HepG2 (cell line): Measurements from ENCODE around the gene ALDH2. TPM values are rescaled to one million over a fixed set of nuclear protein-coding genes. Genes with fewer than 3 reads are reported as not detected.

Source experiments
- ATAD3A ChIP-seq: sonication (generic); formaldehyde crosslinking; IDR thresholded peaks from 2 replicates; pipeline ENCODE4 v1.4.0; 2020; ENCODE audit warnings: missing genetic modification reagents
- BRF2 ChIP-seq: sonication (generic); formaldehyde crosslinking; IDR thresholded peaks from 2 replicates; pipeline ENCODE4 v1.8.1; 2022; ENCODE audit warnings: mild to moderate bottlenecking, missing genetic modification reagents
- HIVEP1 ChIP-seq: sonication (generic); formaldehyde crosslinking; IDR thresholded peaks from 2 replicates; pipeline ENCODE4 v1.4.0; 2020; ENCODE audit warnings: mild to moderate bottlenecking, missing genetic modification reagents
- IRF1 ChIP-seq: sonication (generic); formaldehyde crosslinking; IDR thresholded peaks from 2 replicates; pipeline ENCODE4 v1.4.0; 2020; ENCODE audit warnings: low read depth, mild to moderate bottlenecking, missing genetic modification reagents
- NCOA1 ChIP-seq: sonication (generic); formaldehyde crosslinking; IDR thresholded peaks from 2 replicates; pipeline ENCODE4 v1.9.0; 2021; ENCODE audit warnings: missing genetic modification reagents
- NCOA2 ChIP-seq: sonication (generic); formaldehyde crosslinking; IDR thresholded peaks from 2 replicates; pipeline ENCODE4 v1.8.0; 2022; ENCODE audit warnings: inconsistent platforms
- NR0B2 ChIP-seq: sonication (generic); formaldehyde crosslinking; IDR thresholded peaks from 2 replicates; pipeline ENCODE4 v1.4.0; 2020; ENCODE audit warnings: mild to moderate bottlenecking, missing genetic modification reagents
- NR2F6 ChIP-seq, 2 experiments: IDR thresholded peaks; 2 replicates each; pipeline ENCODE4 v1.6.1; 2016; ENCODE audit warnings: antibody characterized with exemption in 1 of 2, mild to moderate bottlenecking in 1 of 2
- PBX3 ChIP-seq: sonication (generic); formaldehyde crosslinking; IDR thresholded peaks from 2 replicates; pipeline ENCODE4 v1.8.1; 2023; ENCODE audit warnings: missing genetic modification reagents, inconsistent platforms, borderline replicate concordance
- RAD21 ChIP-seq: fragments of 450-650 bp; formaldehyde crosslinking; IDR thresholded peaks from 2 replicates; pipeline ENCODE4 v1.5.0; 2020; ENCODE audit warnings: mild to moderate bottlenecking
- RFX5 ChIP-seq: IDR thresholded peaks from 2 replicates; pipeline ENCODE4 v1.6.1; 2011; ENCODE audit warnings: low read depth, low read length, improper control_type of control experiment
- SIX4 ChIP-seq: sonication (generic); formaldehyde crosslinking; IDR thresholded peaks from 2 replicates; pipeline ENCODE4 v1.4.0; 2020; ENCODE audit warnings: missing genetic modification reagents
- SP5 ChIP-seq: IDR thresholded peaks from 2 replicates; pipeline ENCODE4 v1.6.1; 2016; ENCODE audit warnings: low read depth, borderline replicate concordance
- U2AF2 ChIP-seq: fragments of 200-400 bp; formaldehyde crosslinking; IDR thresholded peaks from 2 replicates; pipeline ENCODE4 v1.6.1; 2017; ENCODE audit warnings: low read depth, mild to moderate bottlenecking, low read length
- ZFP1 ChIP-seq: IDR thresholded peaks from 2 replicates; pipeline ENCODE4 v1.6.1; 2016
- ZHX2 ChIP-seq, 2 experiments: sonication (generic) in 1 of 2; formaldehyde crosslinking in 1 of 2; IDR thresholded peaks; 2 replicates each; pipeline versions ENCODE4 v1.6.1 to v1.9.0; 2014 to 2022; ENCODE audit warnings: antibody characterized with exemption in 1 of 2, borderline replicate concordance in 1 of 2, inconsistent platforms in 1 of 2, low read depth in 1 of 2, missing genetic modification reagents in 1 of 2
- ZNF713 ChIP-seq: sonication (generic); formaldehyde crosslinking; IDR thresholded peaks from 2 replicates; pipeline ENCODE4 v1.4.0; 2020; ENCODE audit warnings: mild to moderate bottlenecking, missing genetic modification reagents
- ZNF782 ChIP-seq: sonication (generic); formaldehyde crosslinking; IDR thresholded peaks from 2 replicates; pipeline ENCODE4 v1.4.0; 2020; ENCODE audit warnings: missing genetic modification reagents, mild to moderate bottlenecking, borderline replicate concordance
- ZSCAN12 ChIP-seq: sonication (generic); formaldehyde crosslinking; IDR thresholded peaks from 2 replicates; pipeline ENCODE4 v1.9.0; 2021; ENCODE audit warnings: mild to moderate bottlenecking, missing genetic modification reagents
- ZSCAN30 ChIP-seq: sonication (generic); formaldehyde crosslinking; IDR thresholded peaks from 2 replicates; pipeline ENCODE4 v1.5.0; 2020; ENCODE audit warnings: mild to moderate bottlenecking, missing genetic modification reagents
- polyA plus RNA-seq, 8 experiments: library from polyadenylated mRNA; depleted of rRNA in 3 of 8; stranded (reverse) in 7 of 8; unstranded in 1 of 8; fragments of >200 nt; fragmentation: Illumina TruSeq in 4 of 8; extraction: Trizol in 4 of 8; gene quantifications; 2 replicates each; pipeline versions ENCODE4 v1.2.1 to v1.2.3, GENCODE V29; 2011 to 2016; ENCODE audit warnings: low read depth in 4 of 8, missing spikeins in 1 of 8, mixed read lengths in 1 of 8; ENCODE audit not compliant: insufficient read depth in 1 of 8
- total RNA-seq, 5 experiments: library from RNA; depleted of rRNA; stranded (reverse); fragments of >200 nt; fragmentation: Illumina TruSeq; extraction: Trizol; gene quantifications; 2 replicates each; pipeline ENCODE4 v1.2.3, GENCODE V29; 2016; ENCODE audit warnings: low read depth in 1 of 5

The ALDH2 gene
- total and polyA plus RNA-seq, 2 of the 13 experiments (the other 11 are each of a cell fraction or from before 2014, with no cell fraction given): 78.8 to 103 TPM

GRCh38 chr12:111766608-111767361 is at the start of gene ALDH2 (continued):
- TF ChIP-seq ZHX2 (IDR thresholded peaks at IDR 0.05; ENCODE audit: low read depth): peak; percentile 60; the same call in 1 of the 2 replicates
- TF ChIP-seq ZHX2 (CRISPR knock-in tag; IDR thresholded peaks at IDR 0.05; ENCODE audit: borderline replicate concordance): no peak
- TF ChIP-seq PBX3 (CRISPR knock-in tag): no peak
- TF ChIP-seq SP5 (CRISPR knock-in tag): peak; percentile 66
- TF ChIP-seq U2AF2: no peak
- TF ChIP-seq NCOA1 (CRISPR knock-in tag): no peak
- TF ChIP-seq NR0B2 (CRISPR knock-in tag): no peak
- 0 out of 2 replicates have a peak, but pooled peaks have one; percentile 15 for TF ChIP-seq SIX4 (CRISPR knock-in tag)
- peak; percentile 48; the same call in 1 of the 2 replicates for TF ChIP-seq ZNF782 (CRISPR knock-in tag)
- no peak for TF ChIP-seq IRF1 (CRISPR knock-in tag)
- no peak for TF ChIP-seq ATAD3A (CRISPR knock-in tag)
- TF ChIP-seq ZFP1: no peak
- TF ChIP-seq NR2F6 (IDR thresholded peaks at IDR 0.05): no peak
- TF ChIP-seq NR2F6 (CRISPR knock-in tag; IDR thresholded peaks at IDR 0.05): peak; percentile 18; the same call in 1 of the 2 replicates
- TF ChIP-seq ZSCAN12: 0 out of 2 replicates have a peak, but pooled peaks have one; percentile 63
- no peak for TF ChIP-seq HIVEP1 (CRISPR knock-in tag)
- TF ChIP-seq RFX5: no peak
- peak; percentile 59; the same call in 1 of the 2 replicates for TF ChIP-seq RAD21 (CRISPR knock-in tag)
- no peak for TF ChIP-seq BRF2
- TF ChIP-seq NCOA2: no peak; the same call in 1 of the 2 replicates
- TF ChIP-seq ZNF713: no peak
- TF ChIP-seq ZSCAN30 (CRISPR knock-in tag): no peak
